GM12865 (cell line): ENCODE data around the gene CAPRIN2.

Experiments used
- DNase-seq: peaks from one replicate; pipeline ENCODE4 v3.0.0; 2010; ENCODE audit warnings: low read depth
- H3K4me3 ChIP-seq: 2 replicates; pipeline ENCODE4 v1.5.1; 2011; ENCODE audit warnings: mild to moderate bottlenecking, low read depth, low read length, control low read depth
- TF ChIP-seq, protein P1 (sequence below): IDR thresholded peaks from 2 replicates; pipeline ENCODE4 v1.5.1; 2011; ENCODE audit warnings: low read length, control low read depth, low read depth, inconsistent platforms; ENCODE audit not compliant: insufficient read depth; ENCODE audit errors: missing control alignments

Gene CAPRIN2

DNA sequence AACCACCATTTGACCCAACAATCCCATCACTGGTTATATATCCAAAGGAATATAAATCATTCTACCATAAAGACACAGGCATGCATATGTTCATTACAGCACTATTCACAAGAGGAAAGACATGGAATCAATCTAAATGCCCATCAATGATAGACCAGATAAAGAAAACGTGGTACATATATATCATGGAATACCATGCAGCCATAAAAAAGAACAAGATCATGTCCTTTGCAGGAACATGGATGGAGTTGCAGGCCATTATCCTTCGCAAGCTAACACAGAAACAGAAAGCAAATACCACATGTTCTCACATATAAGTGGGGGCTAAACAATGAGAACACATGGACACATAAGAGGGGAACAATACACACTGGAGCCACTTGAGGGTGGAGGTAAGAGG, 15.7 kb downstream of the CAPRIN2 start:
- TF ChIP-seq, protein P1, sequence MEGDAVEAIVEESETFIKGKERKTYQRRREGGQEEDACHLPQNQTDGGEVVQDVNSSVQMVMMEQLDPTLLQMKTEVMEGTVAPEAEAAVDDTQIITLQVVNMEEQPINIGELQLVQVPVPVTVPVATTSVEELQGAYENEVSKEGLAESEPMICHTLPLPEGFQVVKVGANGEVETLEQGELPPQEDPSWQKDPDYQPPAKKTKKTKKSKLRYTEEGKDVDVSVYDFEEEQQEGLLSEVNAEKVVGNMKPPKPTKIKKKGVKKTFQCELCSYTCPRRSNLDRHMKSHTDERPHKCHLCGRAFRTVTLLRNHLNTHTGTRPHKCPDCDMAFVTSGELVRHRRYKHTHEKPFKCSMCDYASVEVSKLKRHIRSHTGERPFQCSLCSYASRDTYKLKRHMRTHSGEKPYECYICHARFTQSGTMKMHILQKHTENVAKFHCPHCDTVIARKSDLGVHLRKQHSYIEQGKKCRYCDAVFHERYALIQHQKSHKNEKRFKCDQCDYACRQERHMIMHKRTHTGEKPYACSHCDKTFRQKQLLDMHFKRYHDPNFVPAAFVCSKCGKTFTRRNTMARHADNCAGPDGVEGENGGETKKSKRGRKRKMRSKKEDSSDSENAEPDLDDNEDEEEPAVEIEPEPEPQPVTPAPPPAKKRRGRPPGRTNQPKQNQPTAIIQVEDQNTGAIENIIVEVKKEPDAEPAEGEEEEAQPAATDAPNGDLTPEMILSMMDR = no peak
- DNase-seq = no peak
- no peak overlapping the region for H3K4me3 ChIP-seq

DNA sequence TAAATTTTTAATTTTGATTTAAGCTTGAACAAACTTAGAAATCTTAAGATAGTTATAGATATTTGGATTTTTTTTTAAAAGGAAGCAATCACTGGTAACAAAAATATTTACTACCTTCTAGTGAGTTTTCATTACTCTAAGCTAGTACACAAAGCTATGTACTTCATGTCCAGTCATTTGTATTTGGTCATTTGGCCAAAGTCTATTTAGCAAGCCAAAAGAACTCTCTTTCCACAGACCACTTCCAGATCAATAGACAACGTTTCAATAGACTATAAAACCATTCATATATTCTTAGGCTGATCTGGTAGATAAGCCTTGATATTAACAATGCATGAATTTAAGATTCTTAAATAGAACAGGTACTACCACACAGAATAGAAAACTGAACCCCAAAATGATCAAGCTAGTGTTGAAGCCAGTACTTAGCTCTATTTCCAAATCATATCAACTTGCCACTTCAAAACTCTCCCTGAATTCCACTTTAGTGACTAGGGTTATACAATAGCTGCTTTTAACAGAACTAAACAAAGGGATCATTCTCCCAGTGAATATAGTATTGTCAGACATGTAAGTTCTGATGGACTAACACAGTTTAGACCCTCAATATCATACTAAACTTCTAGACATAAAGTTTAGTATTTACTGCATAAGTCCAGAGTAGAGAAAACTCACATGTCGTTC, 21.7 kb downstream of the CAPRIN2 start:
- H3K4me3 ChIP-seq = no peak overlapping the region
- TF ChIP-seq, protein P1 = no peak
- no peak for DNase-seq

DNA sequence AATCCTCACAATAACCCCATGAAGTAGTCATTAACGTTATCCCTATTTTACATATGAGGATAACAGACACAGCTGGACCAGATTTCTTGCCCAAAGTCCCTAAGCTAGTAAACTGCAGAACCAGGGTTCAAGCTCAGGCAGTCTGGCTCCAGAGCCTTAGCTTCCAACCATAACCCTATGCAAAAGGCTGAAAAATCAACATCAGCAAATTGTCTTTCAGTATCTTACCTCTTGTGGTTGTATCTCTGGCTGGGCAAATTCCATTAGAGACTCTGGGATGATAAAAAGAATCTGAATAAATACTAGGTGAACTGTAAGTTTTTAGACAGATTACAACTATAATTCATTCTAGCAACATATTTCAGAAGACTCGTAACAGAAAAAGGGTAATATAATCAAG, 24.7 kb downstream of the CAPRIN2 start:
- no peak overlapping the region for H3K4me3 ChIP-seq
- no peak for DNase-seq
- TF ChIP-seq, protein P1 = no peak

DNA sequence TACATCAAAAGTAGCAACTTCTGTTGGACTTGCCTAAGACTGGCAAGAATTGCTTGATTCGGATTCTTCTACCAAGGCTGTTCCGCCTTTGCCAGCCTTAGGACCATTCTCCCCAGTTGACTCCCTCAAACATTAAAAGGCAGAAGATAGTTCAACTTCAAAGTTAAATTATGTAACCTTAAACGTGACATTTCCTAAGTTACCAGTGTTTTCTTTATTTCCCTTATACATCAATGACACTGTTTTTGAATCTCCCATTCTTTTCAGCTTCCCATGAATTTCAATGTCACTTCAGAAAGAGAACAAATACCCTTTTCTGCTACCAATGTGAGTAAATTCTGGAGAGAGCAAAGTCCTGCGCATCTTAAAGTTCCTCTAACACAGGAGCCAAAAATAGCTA, 25.2 kb downstream of the CAPRIN2 start:
- no peak overlapping the region for H3K4me3 ChIP-seq
- TF ChIP-seq, protein P1 = no peak
- DNase-seq = no peak

DNA sequence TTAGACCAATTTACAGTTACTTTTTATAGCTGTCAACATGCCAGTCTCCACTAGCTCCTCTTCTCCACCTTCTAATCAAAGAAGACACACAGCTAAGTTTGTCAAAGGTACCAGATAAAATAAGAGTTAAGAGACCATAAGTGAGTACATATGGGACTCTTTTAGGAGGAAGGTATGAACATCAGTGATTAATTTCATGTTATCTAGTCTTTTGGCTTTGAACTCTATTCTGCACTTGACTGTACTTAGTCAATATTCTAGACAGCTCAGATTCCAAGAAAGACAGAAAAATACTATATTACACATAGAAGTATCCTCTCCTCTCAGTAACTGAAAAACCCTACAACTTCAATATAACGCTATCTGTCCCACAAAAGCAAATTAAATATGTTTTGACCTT, 28.1 kb downstream of the CAPRIN2 start:
- TF ChIP-seq, protein P1 = no peak
- H3K4me3 ChIP-seq = no peak overlapping the region
- DNase-seq = no peak

DNA sequence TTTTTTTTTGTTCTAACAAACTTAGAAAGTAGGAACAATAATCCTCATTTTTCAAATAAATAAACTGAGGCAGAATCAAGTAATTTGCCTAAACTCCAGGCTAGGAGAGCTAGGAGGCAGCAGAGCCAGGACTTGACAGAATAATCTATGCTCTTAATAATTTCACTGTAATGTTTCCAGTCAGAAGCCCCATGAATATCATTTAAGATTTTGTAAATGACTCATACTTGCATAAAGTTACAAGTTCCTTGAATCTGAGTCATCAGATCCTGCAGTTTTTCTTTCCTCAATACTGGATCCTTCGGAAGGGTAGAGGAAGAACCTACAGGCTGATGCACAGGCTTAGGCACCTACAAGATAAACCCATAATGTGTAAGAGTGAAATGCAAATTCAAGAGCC, 29.0 kb downstream of the CAPRIN2 start:
- no peak for DNase-seq
- TF ChIP-seq, protein P1 = no peak
- H3K4me3 ChIP-seq = no peak overlapping the region

DNA sequence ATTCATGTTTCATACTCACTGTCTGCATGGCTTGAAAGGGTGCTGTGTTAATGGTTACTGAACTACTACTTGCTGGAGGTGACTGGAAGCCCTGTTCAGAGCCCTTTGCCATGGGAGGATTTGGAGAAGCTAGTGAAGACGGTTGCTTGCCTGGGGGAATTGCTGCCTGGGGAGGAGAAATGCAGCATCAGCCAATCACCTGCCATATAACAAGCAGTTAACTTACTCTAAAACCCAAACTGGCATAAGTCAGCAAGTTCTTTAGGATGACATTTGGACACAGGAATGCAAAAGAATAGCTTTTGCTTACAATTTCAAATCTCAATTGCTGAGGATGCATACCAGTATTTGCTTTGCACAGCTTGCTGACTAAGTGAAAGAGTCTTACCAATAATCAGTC, 35.7 kb downstream of the CAPRIN2 start:
- no peak overlapping the region for H3K4me3 ChIP-seq
- TF ChIP-seq, protein P1 = no peak
- DNase-seq = no peak
